Panc1 (cell line): ENCODE data around the gene ZNF90. TPM values are rescaled to one million over a fixed set of nuclear protein-coding genes. Genes with fewer than 3 reads are reported as not detected.

Experiments used
- ATAC-seq: fragments of 200-7000 bp; cut with Tn5 transposase; 2 replicates; pipeline ENCODE4 v1.9.1; 2020; ENCODE audit warnings: mild to moderate bottlenecking, moderate library complexity
- BruUV-seq: library from RNA; stranded (reverse); fragments of 400-500 nt; replicated peaks from 2 replicates; lab custom pipeline; 2021; lab: Mats Ljungman, UMichigan
- CTCF ChIA-PET: fragments of 300-600 bp; sonication (Branson Sonifier 250); formaldehyde crosslinking; loops from one replicate; lab custom pipeline; 2022; ENCODE audit warnings: antibody characterized with exemption; lab: Charles Lee
- POLR2A ChIA-PET: fragments of 300-600 bp; sonication (Branson Sonifier 250); formaldehyde crosslinking; loops from one replicate; lab custom pipeline; 2022; ENCODE audit warnings: antibody characterized with exemption; lab: Charles Lee
- DNase-seq: peaks from one replicate; pipeline ENCODE4 v3.0.0-alpha.2; 2010; ENCODE audit warnings: low read depth, low spot score
- H3K27ac ChIP-seq: 2 replicates; pipeline ENCODE4 v1.5.1; 2011; ENCODE audit warnings: mild to moderate bottlenecking, low read length, inconsistent platforms
- H3K27me3 ChIP-seq: fragments of 200-500 bp; sonication (Bioruptor generic); 2 replicates; pipeline ENCODE4 v1.6.0; 2014; ENCODE audit warnings: low read length, inconsistent platforms; ENCODE audit not compliant: control insufficient read depth, insufficient read depth
- H3K36me3 ChIP-seq: fragments of 200-500 bp; sonication (Bioruptor generic); 2 replicates; pipeline ENCODE4 v1.5.1; 2014; ENCODE audit warnings: inconsistent platforms, mild to moderate bottlenecking, low read length, moderate library complexity; ENCODE audit not compliant: control insufficient read depth, insufficient read depth
- H3K4me1 ChIP-seq: 2 replicates; pipeline ENCODE4 v1.5.1; 2011; ENCODE audit warnings: inconsistent platforms, mild to moderate bottlenecking, low read length, moderate library complexity; ENCODE audit not compliant: control insufficient read depth, insufficient read depth
- H3K4me3 ChIP-seq, 2 experiments: 2 replicates each; pipeline ENCODE4 v1.5.1; 2011 to 2012; ENCODE audit warnings: low read depth in 2 of 2, low read length in 2 of 2, mild to moderate bottlenecking in 2 of 2, inconsistent platforms in 1 of 2, moderate library complexity in 1 of 2
- H3K9me3 ChIP-seq: fragments of 200-500 bp; sonication (Bioruptor generic); 2 replicates; pipeline ENCODE4 v1.5.1; 2014; ENCODE audit warnings: low read depth, mild to moderate bottlenecking, inconsistent platforms, low read length, moderate library complexity; ENCODE audit not compliant: control insufficient read depth, insufficient read depth
- CTCF ChIP-seq: fragments of 450-650 bp; IDR thresholded peaks from 2 replicates; pipeline ENCODE4 v1.5.1; 2017; ENCODE audit warnings: mild to moderate bottlenecking
- POLR2AphosphoS5 ChIP-seq: IDR thresholded peaks from 2 replicates; pipeline ENCODE4 v1.6.1; 2012; ENCODE audit warnings: mild to moderate bottlenecking, low read depth, low read length, moderate library complexity
- SIN3A ChIP-seq: IDR thresholded peaks from 2 replicates; pipeline ENCODE4 v1.6.1; 2012; ENCODE audit warnings: low read depth, mild to moderate bottlenecking, low read length, moderate library complexity, borderline replicate concordance; ENCODE audit not compliant: insufficient read depth
- TCF7L2 ChIP-seq: IDR thresholded peaks from 2 replicates; pipeline ENCODE4 v1.6.1; 2011; ENCODE audit warnings: mild to moderate bottlenecking, low read depth, low read length, inconsistent platforms
- in situ Hi-C: cut with HindIII; loops from 2 replicates; pipeline ENCODE4 v1.10.0; 2016; ENCODE audit warnings: low sequenced_read_pairs, low pct_unique_long_range_greater_than_20kb
- intact Hi-C: fragments of 100-400 bp; cut with micrococcal nuclease; formaldehyde crosslinking; loops from one replicate; pipeline ENCODE4 v1.10.0; 2022; ENCODE audit not compliant: unreplicated experiment
- total RNA-seq: library from RNA; stranded (reverse); gene quantifications from one replicate; pipeline ENCODE4 v1.2.1, GENCODE V29; 2021; ENCODE audit not compliant: unreplicated experiment
- TF ChIP-seq, protein P1 (sequence below), 2 experiments: IDR thresholded peaks; 2 replicates each; pipeline ENCODE4 v1.6.1; 2011 to 2012; ENCODE audit warnings: low read depth in 2 of 2, control low read depth in 1 of 2, low read length in 1 of 2, mild to moderate bottlenecking in 1 of 2, moderate library complexity in 1 of 2; ENCODE audit not compliant: insufficient read depth in 1 of 2

ZNF90 gene
- total RNA-seq, 1 experiment from 2014 or later, result 7.5 TPM

DNA sequence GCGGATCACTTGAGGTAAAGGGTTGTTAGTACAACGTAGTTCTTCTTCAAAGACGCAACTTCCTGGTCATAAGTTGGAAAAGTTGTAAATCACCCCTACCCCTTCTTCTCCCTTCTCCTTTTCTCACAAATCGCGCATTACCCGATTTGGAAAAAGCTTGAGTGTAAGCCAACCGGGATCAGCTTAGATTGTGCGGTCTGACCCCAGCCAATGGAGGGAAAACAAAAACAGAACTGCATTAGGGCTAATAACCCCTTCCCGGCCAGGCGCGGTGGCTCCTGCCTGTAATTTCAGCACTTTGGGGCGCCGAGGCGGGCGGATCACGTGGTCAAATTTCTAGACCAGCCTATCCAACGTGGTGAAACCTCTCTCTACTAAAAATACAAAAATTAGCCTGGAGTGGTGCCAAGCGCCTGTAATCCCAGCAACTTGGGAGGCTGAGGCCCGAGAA is 806 bp downstream of the ZNF90 start:
- Histone ChIP-seq H3K36me3 (no peaks in the 10 kb centered on the region), H3K4me1 (peaks cover 3% of the 10 kb centered on the region; the same call in 1 of the 2 replicates), H3K9me3 (no peaks in the 10 kb centered on the region), H3K4me3 (peak overlapping the region; percentile 58 to 80), H3K27me3 (no peaks in the 10 kb centered on the region), H3K27ac (peak overlapping the region; percentile 49)
- ATAC-seq (peak; percentile 36), DNase-seq (no peak)
- intact Hi-C loops (no loop called here), in situ Hi-C loops (no loop called here)
- ChIA-PET CTCF (interaction anchor here (0.7 kb wide), 1 partner anchor 14 kb away, joined by 7 read pairs; no protein-coding TSS in a partner anchor), POLR2A (interaction anchor here (0.6 kb wide), 2 partner anchors 27 to 88 kb away, joined by 3 to 4 read pairs; partner anchors contain the start of gene ZNF486)
- TSS peak; percentile 70 for BruUV-seq
- TF ChIP-seq SIN3A (no peak), CTCF (no peak), TCF7L2 (no peak), POLR2AphosphoS5 (no peak)
- TF ChIP-seq, protein P1, sequence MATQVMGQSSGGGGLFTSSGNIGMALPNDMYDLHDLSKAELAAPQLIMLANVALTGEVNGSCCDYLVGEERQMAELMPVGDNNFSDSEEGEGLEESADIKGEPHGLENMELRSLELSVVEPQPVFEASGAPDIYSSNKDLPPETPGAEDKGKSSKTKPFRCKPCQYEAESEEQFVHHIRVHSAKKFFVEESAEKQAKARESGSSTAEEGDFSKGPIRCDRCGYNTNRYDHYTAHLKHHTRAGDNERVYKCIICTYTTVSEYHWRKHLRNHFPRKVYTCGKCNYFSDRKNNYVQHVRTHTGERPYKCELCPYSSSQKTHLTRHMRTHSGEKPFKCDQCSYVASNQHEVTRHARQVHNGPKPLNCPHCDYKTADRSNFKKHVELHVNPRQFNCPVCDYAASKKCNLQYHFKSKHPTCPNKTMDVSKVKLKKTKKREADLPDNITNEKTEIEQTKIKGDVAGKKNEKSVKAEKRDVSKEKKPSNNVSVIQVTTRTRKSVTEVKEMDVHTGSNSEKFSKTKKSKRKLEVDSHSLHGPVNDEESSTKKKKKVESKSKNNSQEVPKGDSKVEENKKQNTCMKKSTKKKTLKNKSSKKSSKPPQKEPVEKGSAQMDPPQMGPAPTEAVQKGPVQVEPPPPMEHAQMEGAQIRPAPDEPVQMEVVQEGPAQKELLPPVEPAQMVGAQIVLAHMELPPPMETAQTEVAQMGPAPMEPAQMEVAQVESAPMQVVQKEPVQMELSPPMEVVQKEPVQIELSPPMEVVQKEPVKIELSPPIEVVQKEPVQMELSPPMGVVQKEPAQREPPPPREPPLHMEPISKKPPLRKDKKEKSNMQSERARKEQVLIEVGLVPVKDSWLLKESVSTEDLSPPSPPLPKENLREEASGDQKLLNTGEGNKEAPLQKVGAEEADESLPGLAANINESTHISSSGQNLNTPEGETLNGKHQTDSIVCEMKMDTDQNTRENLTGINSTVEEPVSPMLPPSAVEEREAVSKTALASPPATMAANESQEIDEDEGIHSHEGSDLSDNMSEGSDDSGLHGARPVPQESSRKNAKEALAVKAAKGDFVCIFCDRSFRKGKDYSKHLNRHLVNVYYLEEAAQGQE (IDR thresholded peaks at IDR 0.05; ENCODE audit: insufficient read depth in 1 of 2, low read depth in 2 of 2, low read length in 1 of 2), result no peak

GRCh38 chr19:20079476-20079875 is 1.7 kb downstream of the ZNF90 start:
- ATAC-seq (no peak), DNase-seq (no peak)
- ChIA-PET CTCF (interaction anchor here (0.7 kb wide), 1 partner anchor 14 kb away, joined by 7 read pairs; no protein-coding TSS in a partner anchor), POLR2A (interaction anchor here (0.6 kb wide), 1 partner anchor 27 kb away, joined by 3 read pairs; no protein-coding TSS in a partner anchor)
- H3K27me3 ChIP-seq, result no peaks in the 10 kb centered on the region
- H3K4me3 ChIP-seq, result peak overlapping the region in 1 of 2 experiments; percentile 58; a peak in 1 of 4 replicates
- intact Hi-C loops, result no loop called here
- no peaks in the 10 kb centered on the region for H3K36me3 ChIP-seq
- peaks cover 3% of the 10 kb centered on the region; the same call in 1 of the 2 replicates for H3K4me1 ChIP-seq
- peak overlapping the region; percentile 49; the same call in 1 of the 2 replicates for H3K27ac ChIP-seq
- in situ Hi-C loops, result no loop called here
- TF ChIP-seq SIN3A (no peak), POLR2AphosphoS5 (no peak), TCF7L2 (no peak), CTCF (no peak)
- TF ChIP-seq, protein P1 (IDR thresholded peaks at IDR 0.05; ENCODE audit: insufficient read depth in 1 of 2, low read depth in 2 of 2, low read length in 1 of 2), result no peak
- no peaks in the 10 kb centered on the region for H3K9me3 ChIP-seq
- BruUV-seq, result no TSS peak
